PC-9 (cell line): Measurements from ENCODE around the gene MESP1. TPM values are rescaled to one million over a fixed set of nuclear protein-coding genes. Genes with fewer than 3 reads are reported as not detected.

Experiments
- BruUV-seq: library from RNA; stranded (reverse); fragments of 400-500 nt; replicated peaks from 2 replicates; lab custom pipeline; 2021; lab: Mats Ljungman, UMichigan
- CTCF ChIA-PET: fragments of 300-600 bp; sonication (Branson Sonifier 250); formaldehyde crosslinking; loops from one replicate; lab custom pipeline; 2022; ENCODE audit warnings: antibody characterized with exemption; lab: Charles Lee
- POLR2A ChIA-PET: fragments of 300-600 bp; sonication (Branson Sonifier 250); formaldehyde crosslinking; loops from one replicate; lab custom pipeline; 2022; ENCODE audit warnings: antibody characterized with exemption; ENCODE audit not compliant: unreplicated experiment; lab: Charles Lee
- DNase-seq, 2 experiments: peaks; one replicate each; pipeline versions ENCODE4 v3.0.0 to v3.0.0-alpha.2; 2015 to 2022; ENCODE audit warnings: mixed read lengths in 1 of 2
- H2AFZ ChIP-seq: fragments of 200-600 bp; sonication (generic); 2 replicates; pipeline ENCODE4 v1.8.1; 2017; ENCODE audit warnings: antibody characterized with exemption
- H3F3A ChIP-seq: fragments of 200-600 bp; sonication (generic); 2 replicates; pipeline ENCODE4 v1.8.1; 2017; ENCODE audit warnings: antibody characterized with exemption, mild to moderate bottlenecking, low read depth; ENCODE audit not compliant: insufficient read depth
- H3K27ac ChIP-seq: fragments of 200-600 bp; sonication (generic); 2 replicates; pipeline ENCODE4 v1.6.1; 2016; ENCODE audit warnings: mixed run types
- H3K27me3 ChIP-seq: fragments of 200-600 bp; sonication (generic); 2 replicates; pipeline ENCODE4 v1.6.1; 2016; ENCODE audit warnings: low read depth, mixed run types; ENCODE audit not compliant: insufficient read depth
- H3K36me3 ChIP-seq: fragments of 200-600 bp; sonication (generic); 2 replicates; pipeline ENCODE4 v1.6.1; 2016; ENCODE audit warnings: low read depth, mixed run types
- H3K4me1 ChIP-seq: fragments of 200-600 bp; sonication (generic); replicated peaks from 2 replicates; pipeline ENCODE4 v1.6.1; 2016; ENCODE audit warnings: mixed run types; ENCODE audit not compliant: insufficient read depth
- H3K4me2 ChIP-seq: fragments of 200-600 bp; sonication (generic); 2 replicates; pipeline ENCODE4 v1.6.1; 2017; ENCODE audit warnings: mixed run types
- H3K4me3 ChIP-seq: fragments of 200-600 bp; sonication (generic); 2 replicates; pipeline ENCODE4 v1.6.1; 2016; ENCODE audit warnings: mixed run types
- H3K79me2 ChIP-seq: fragments of 200-600 bp; sonication (generic); 2 replicates; pipeline ENCODE4 v1.6.1; 2017; ENCODE audit warnings: low read depth, mixed run types
- H3K9me2 ChIP-seq: fragments of 200-600 bp; sonication (generic); 2 replicates; pipeline ENCODE4 v1.8.1; 2017; ENCODE audit warnings: mild to moderate bottlenecking; ENCODE audit not compliant: insufficient read depth
- H3K9me3 ChIP-seq: fragments of 200-600 bp; sonication (generic); 2 replicates; pipeline ENCODE4 v1.8.1; 2016; ENCODE audit warnings: low read depth; ENCODE audit not compliant: insufficient read depth
- H4K20me1 ChIP-seq: fragments of 200-600 bp; sonication (generic); 2 replicates; pipeline ENCODE4 v1.8.1; 2017; ENCODE audit not compliant: insufficient read depth
- CTCF ChIP-seq: fragments of 200-600 bp; sonication (generic); conservative IDR thresholded peaks from 2 replicates; pipeline ENCODE4 v1.6.1; 2017; ENCODE audit warnings: mixed run types, antibody characterized with exemption, mild to moderate bottlenecking, moderate library complexity
- EZH2 ChIP-seq: fragments of 200-600 bp; sonication (generic); IDR thresholded peaks from 2 replicates; pipeline ENCODE4 v1.8.0; 2017; ENCODE audit warnings: antibody characterized with exemption, low read depth
- intact Hi-C: fragments of 100-400 bp; cut with micrococcal nuclease; formaldehyde crosslinking; loops from one replicate; pipeline ENCODE4 v1.10.0; 2022; ENCODE audit not compliant: unreplicated experiment
- total RNA-seq: library from RNA; stranded (reverse); gene quantifications from 2 replicates; pipeline ENCODE4 v1.2.3, GENCODE V29; 2021

Gene MESP1
- total RNA-seq, 1 experiment from 2014 or later = 8.5 TPM

GRCh38 chr15:89761929-89762328 lies 10.9 kb upstream of the MESP1 start:
- Histone ChIP-seq H3K4me3 (no peak overlapping the region; the same call in 1 of the 2 replicates), H3K4me1 (peaks cover 63% of the 10 kb centered on the region), H3F3A (peaks cover 42% of the 10 kb centered on the region), H3K36me3 (no peaks in the 10 kb centered on the region), H3K79me2 (no peaks in the 10 kb centered on the region), H3K9me2 (peaks cover 4% of the 10 kb centered on the region; the same call in 1 of the 2 replicates), H4K20me1 (no peaks in the 10 kb centered on the region), H3K4me2 (peak overlapping the region; percentile 54), H3K9me3 (no peaks in the 10 kb centered on the region), H3K27ac (peak overlapping the region; percentile 98), H2AFZ (no peak overlapping the region), H3K27me3 (no peaks in the 10 kb centered on the region)
- TF ChIP-seq CTCF = no peak
- no peak for TF ChIP-seq EZH2
- BruUV-seq = TSS peak; percentile 86
- peak in 1 of 2 experiments; percentile 41 for DNase-seq
- intact Hi-C loops = loop anchor here (1.0 to 5.0 kb wide), 9 partner anchors 19 to 126 kb away; no protein-coding TSS in a partner anchor
- CTCF ChIA-PET = interaction anchor here (0.7 to 2.5 kb wide), 6 partner anchors 19 to 114 kb away, joined by 3 to 45 read pairs (median 8); no protein-coding TSS in a partner anchor
- POLR2A ChIA-PET = interaction anchor here (0.6 to 1.4 kb wide), 4 partner anchors 74 to 341 kb away, joined by 3 to 10 read pairs (median 6); partner anchors contain the start of genes AP3S2 and TICRR

- no TSS peak for BruUV-seq
- Histone ChIP-seq H3K27ac (peak overlapping the region; percentile 98), H3F3A (peaks cover 40% of the 10 kb centered on the region), H3K4me3 (no peak overlapping the region; the same call in 1 of the 2 replicates), H3K9me2 (peaks cover 4% of the 10 kb centered on the region; the same call in 1 of the 2 replicates), H3K79me2 (no peaks in the 10 kb centered on the region), H3K36me3 (no peaks in the 10 kb centered on the region), H3K4me1 (peaks cover 60% of the 10 kb centered on the region), H2AFZ (no peak overlapping the region; the same call in 1 of the 2 replicates), H4K20me1 (no peaks in the 10 kb centered on the region), H3K9me3 (no peaks in the 10 kb centered on the region), H3K4me2 (peak overlapping the region; percentile 54), H3K27me3 (no peaks in the 10 kb centered on the region)
- ChIA-PET CTCF (interaction anchor here (0.5 to 2.5 kb wide), 13 partner anchors 12 to 554 kb away, joined by 3 to 45 read pairs (median 5); no protein-coding TSS in a partner anchor), POLR2A (interaction anchor here (0.6 to 1.4 kb wide), 5 partner anchors 21 to 342 kb away, joined by 3 to 10 read pairs (median 4); partner anchors contain the start of gene AP3S2)
- intact Hi-C loops = loop anchor here (1.0 to 5.0 kb wide), 9 partner anchors 20 to 127 kb away; no protein-coding TSS in a partner anchor
- TF ChIP-seq EZH2 (no peak), CTCF (peak; percentile 63; the same call in 1 of the 2 replicates)
- DNase-seq = peak; percentile 91 to 97
Observed at GRCh38 chr15:89761009-89761831, 10.2 kb upstream of the MESP1 start.
